ENCODE data around the gene BRI3. TPM values are rescaled to one million over a fixed set of nuclear protein-coding genes. Genes with fewer than 3 reads are reported as not detected.

Gene BRI3
- total RNA-seq, 2 experiments from 2014 or later = 44.9 to 47.6 TPM

GRCh38 chr7:98285157-98286092 lies 3.9 kb downstream of the BRI3 start:
- Mint-ChIP-seq H3K27ac (no peak overlapping the region), H3K27me3 (no peaks in the 10 kb centered on the region), H3K9me3 (no peaks in the 10 kb centered on the region), H3K36me3 (ENCODE audit: low read depth) (peaks cover 8% of the 10 kb centered on the region), H3K4me1 (ENCODE audit: low read depth) (peaks cover 32% of the 10 kb centered on the region), H3K4me3 (no peak overlapping the region)
- intact Hi-C loops (cut with micrococcal nuclease) = no loop called here
- DNase-seq = no peak
- POLR2A ChIA-PET = interaction anchor here (0.8 to 1.3 kb wide), 2 partner anchors 14 to 33 kb away, joined by 4 read pairs; partner anchors contain the start of gene TECPR1
- CTCF ChIA-PET = no interaction called here
- no peak for TF ChIP-seq CTCF (IDR thresholded peaks at IDR 0.05)
- ATAC-seq = no peak

GRCh38 chr7:98286093-98286539 lies 4.6 kb downstream of the BRI3 start:
- no peak for TF ChIP-seq CTCF (IDR thresholded peaks at IDR 0.05)
- ChIA-PET CTCF (no interaction called here), POLR2A (no interaction called here)
- H3K27ac Mint-ChIP-seq = no peak overlapping the region
- no peak overlapping the region for H3K4me3 Mint-ChIP-seq
- ATAC-seq = no peak
- peaks cover 30% of the 10 kb centered on the region for H3K4me1 Mint-ChIP-seq (ENCODE audit: low read depth)
- H3K36me3 Mint-ChIP-seq (ENCODE audit: low read depth) = peaks cover 8% of the 10 kb centered on the region
- no peaks in the 10 kb centered on the region for H3K27me3 Mint-ChIP-seq
- DNase-seq = no peak
- intact Hi-C loops (cut with micrococcal nuclease) = no loop called here
- H3K9me3 Mint-ChIP-seq = no peaks in the 10 kb centered on the region

- Mint-ChIP-seq H3K4me1 (ENCODE audit: low read depth) (peaks cover 30% of the 10 kb centered on the region), H3K4me3 (no peak overlapping the region), H3K27ac (no peak overlapping the region), H3K27me3 (no peaks in the 10 kb centered on the region), H3K36me3 (ENCODE audit: low read depth) (peaks cover 8% of the 10 kb centered on the region), H3K9me3 (no peaks in the 10 kb centered on the region)
- ATAC-seq (no peak), DNase-seq (no peak)
- TF ChIP-seq CTCF (IDR thresholded peaks at IDR 0.05) = no peak
- POLR2A ChIA-PET = no interaction called here
- intact Hi-C loops (cut with micrococcal nuclease) = no loop called here
- CTCF ChIA-PET = no interaction called here
Observed at GRCh38 chr7:98286701-98287485, 5.4 kb downstream of the BRI3 start.

GRCh38 chr7:98287486-98287959 lies 6.0 kb downstream of the BRI3 start:
- Mint-ChIP-seq H3K9me3 (no peaks in the 10 kb centered on the region), H3K4me3 (no peak overlapping the region), H3K27me3 (no peaks in the 10 kb centered on the region), H3K36me3 (ENCODE audit: low read depth) (peaks cover 8% of the 10 kb centered on the region), H3K4me1 (ENCODE audit: low read depth) (peaks cover 29% of the 10 kb centered on the region), H3K27ac (no peak overlapping the region)
- ATAC-seq (no peak), DNase-seq (no peak)
- intact Hi-C loops (cut with micrococcal nuclease) = no loop called here
- CTCF ChIA-PET = no interaction called here
- no peak for TF ChIP-seq CTCF (IDR thresholded peaks at IDR 0.05)
- POLR2A ChIA-PET = no interaction called here

All from activated CD8-positive, alpha-beta T cell treated with anti-CD3 and anti-CD28 coated beads for 36 hours (primary cell).